ENCODE measurements around the gene FOXE1.

FOXE1 gene

DNA sequence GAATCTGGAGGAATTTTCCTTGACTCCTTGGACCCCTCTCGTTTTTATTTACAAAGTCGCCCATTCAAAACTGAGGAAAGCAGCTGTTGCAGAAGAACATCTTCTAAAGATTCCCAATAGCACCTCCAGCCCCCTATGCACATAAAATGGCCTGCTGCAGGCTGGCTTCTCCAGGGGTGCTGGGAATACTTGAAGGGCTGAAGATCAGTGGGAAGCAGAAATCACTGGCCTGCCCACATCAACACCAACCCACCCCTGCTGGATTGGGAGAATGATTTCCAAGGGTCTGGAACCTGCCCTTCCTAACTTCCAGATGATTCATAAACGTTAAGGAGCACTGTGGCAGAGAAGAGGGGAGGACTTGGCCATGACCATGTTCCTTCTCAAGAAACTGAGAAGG, 3.0 kb upstream of the FOXE1 start:
- DNase-seq (no peak), ATAC-seq (ENCODE audit: insufficient read depth, low read depth) (no peak)
- Histone ChIP-seq H3K9me3 (ENCODE audit: insufficient read depth, low read length, severe bottlenecking) (no peaks in the 10 kb centered on the region), H3K27me3 (ENCODE audit: insufficient read depth, low read length, poor library complexity) (peaks cover 11% of the 10 kb centered on the region), H3K79me2 (ENCODE audit: insufficient read depth, low read length) (no peaks in the 10 kb centered on the region), H2AFZ (ENCODE audit: low read depth, low read length) (no peak overlapping the region), H3K27ac (ENCODE audit: low read length) (no peak overlapping the region), H4K20me1 (ENCODE audit: insufficient read depth, low read length) (no peaks in the 10 kb centered on the region), H3K36me3 (ENCODE audit: insufficient read depth, low read length) (no peaks in the 10 kb centered on the region), H3K4me3 (ENCODE audit: low read depth in 1 of 2, low read length in 2 of 2) (no peak overlapping the region), H3K4me1 (ENCODE audit: insufficient read depth, low read length) (no peaks in the 10 kb centered on the region), H3K9ac (ENCODE audit: low read depth, low read length) (no peak overlapping the region), H3K4me2 (ENCODE audit: insufficient read depth, low read length) (no peak overlapping the region)
- TF ChIP-seq EZH2 (IDR thresholded peaks at IDR 0.05; ENCODE audit: borderline replicate concordance, low read depth, low read length, severe bottlenecking): no peak
- TF ChIP-seq, protein P1, sequence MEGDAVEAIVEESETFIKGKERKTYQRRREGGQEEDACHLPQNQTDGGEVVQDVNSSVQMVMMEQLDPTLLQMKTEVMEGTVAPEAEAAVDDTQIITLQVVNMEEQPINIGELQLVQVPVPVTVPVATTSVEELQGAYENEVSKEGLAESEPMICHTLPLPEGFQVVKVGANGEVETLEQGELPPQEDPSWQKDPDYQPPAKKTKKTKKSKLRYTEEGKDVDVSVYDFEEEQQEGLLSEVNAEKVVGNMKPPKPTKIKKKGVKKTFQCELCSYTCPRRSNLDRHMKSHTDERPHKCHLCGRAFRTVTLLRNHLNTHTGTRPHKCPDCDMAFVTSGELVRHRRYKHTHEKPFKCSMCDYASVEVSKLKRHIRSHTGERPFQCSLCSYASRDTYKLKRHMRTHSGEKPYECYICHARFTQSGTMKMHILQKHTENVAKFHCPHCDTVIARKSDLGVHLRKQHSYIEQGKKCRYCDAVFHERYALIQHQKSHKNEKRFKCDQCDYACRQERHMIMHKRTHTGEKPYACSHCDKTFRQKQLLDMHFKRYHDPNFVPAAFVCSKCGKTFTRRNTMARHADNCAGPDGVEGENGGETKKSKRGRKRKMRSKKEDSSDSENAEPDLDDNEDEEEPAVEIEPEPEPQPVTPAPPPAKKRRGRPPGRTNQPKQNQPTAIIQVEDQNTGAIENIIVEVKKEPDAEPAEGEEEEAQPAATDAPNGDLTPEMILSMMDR (IDR thresholded peaks at IDR 0.05; ENCODE audit: borderline replicate concordance, extremely low read depth, low read length, poor library complexity, severe bottlenecking): no peak

DNA sequence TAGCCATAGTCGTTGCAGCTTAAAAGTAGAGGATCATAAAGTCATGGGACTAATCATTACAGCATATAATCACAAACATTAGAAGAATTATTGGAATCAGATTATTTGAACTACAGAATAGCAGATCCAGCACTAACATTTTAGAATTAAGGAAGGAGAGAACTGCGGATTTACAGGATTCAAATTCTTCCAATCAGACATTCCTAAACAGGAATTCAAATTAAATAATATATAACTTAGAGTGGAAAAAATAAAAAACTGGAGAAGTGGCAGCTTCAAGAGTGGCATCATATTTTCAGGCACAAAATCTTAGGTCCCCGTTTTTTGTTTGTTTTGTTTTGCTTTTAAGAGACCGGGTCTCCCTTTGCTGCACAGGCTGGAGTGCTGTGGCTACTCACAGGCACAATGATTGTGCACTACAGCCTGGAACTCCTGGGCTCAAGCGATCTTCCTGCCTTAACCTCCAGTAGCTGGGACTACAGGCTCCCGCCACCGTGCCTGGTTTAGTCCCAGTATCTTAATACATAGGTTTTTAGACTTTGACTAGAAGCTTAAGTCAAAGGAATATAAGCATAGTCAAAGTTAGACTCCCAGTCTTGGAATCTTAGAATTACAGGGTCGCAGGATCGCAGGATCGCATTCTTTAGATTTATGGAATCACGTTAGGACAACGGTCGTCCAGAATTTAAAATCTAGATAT, 2.1 kb upstream of the FOXE1 start:
- H4K20me1 ChIP-seq (ENCODE audit: insufficient read depth, low read length): no peaks in the 10 kb centered on the region
- H3K36me3 ChIP-seq (ENCODE audit: insufficient read depth, low read length): no peaks in the 10 kb centered on the region
- H2AFZ ChIP-seq (ENCODE audit: low read depth, low read length): no peak overlapping the region
- H3K9me3 ChIP-seq (ENCODE audit: insufficient read depth, low read length, severe bottlenecking): no peaks in the 10 kb centered on the region
- no peaks in the 10 kb centered on the region for H3K79me2 ChIP-seq (ENCODE audit: insufficient read depth, low read length)
- TF ChIP-seq, protein P1 (IDR thresholded peaks at IDR 0.05; ENCODE audit: borderline replicate concordance, extremely low read depth, low read length, poor library complexity, severe bottlenecking): no peak
- no peak for TF ChIP-seq EZH2 (IDR thresholded peaks at IDR 0.05; ENCODE audit: borderline replicate concordance, low read depth, low read length, severe bottlenecking)
- H3K9ac ChIP-seq (ENCODE audit: low read depth, low read length): no peak overlapping the region
- H3K27ac ChIP-seq (ENCODE audit: low read length): no peak overlapping the region
- DNase-seq: no peak
- H3K27me3 ChIP-seq (ENCODE audit: insufficient read depth, low read length, poor library complexity): peaks cover 11% of the 10 kb centered on the region
- ATAC-seq (ENCODE audit: insufficient read depth, low read depth): no peak
- H3K4me3 ChIP-seq (ENCODE audit: low read depth in 1 of 2, low read length in 2 of 2): no peak overlapping the region
- H3K4me2 ChIP-seq (ENCODE audit: insufficient read depth, low read length): no peak overlapping the region
- no peaks in the 10 kb centered on the region for H3K4me1 ChIP-seq (ENCODE audit: insufficient read depth, low read length)

DNA sequence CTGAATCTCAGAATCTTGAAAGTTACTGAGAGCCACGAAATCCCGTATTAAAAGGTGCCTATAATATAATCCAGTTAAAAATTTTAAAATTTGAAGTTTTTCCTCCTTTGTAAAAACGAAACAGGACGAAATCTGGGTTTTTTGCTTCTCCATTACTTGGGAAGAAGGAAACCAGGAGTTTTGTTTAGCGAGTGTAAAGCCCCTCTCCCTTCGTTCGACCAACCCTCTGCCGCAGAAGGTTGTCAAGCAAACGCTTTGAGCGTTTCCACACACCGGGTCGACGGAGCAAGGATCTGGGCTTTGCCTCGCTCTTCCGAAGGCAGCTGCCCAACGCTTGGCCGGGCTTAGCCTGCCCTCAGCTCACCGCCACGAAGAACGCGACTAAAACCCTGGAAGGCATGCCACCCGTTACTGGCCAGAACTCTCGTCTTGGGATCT, 1.6 kb upstream of the FOXE1 start:
- Histone ChIP-seq H3K27me3 (ENCODE audit: insufficient read depth, low read length, poor library complexity) (peaks cover 8% of the 10 kb centered on the region), H4K20me1 (ENCODE audit: insufficient read depth, low read length) (no peaks in the 10 kb centered on the region), H3K4me1 (ENCODE audit: insufficient read depth, low read length) (no peaks in the 10 kb centered on the region), H3K9ac (ENCODE audit: low read depth, low read length) (no peak overlapping the region), H3K4me2 (ENCODE audit: insufficient read depth, low read length) (no peak overlapping the region), H3K36me3 (ENCODE audit: insufficient read depth, low read length) (no peaks in the 10 kb centered on the region), H3K9me3 (ENCODE audit: insufficient read depth, low read length, severe bottlenecking) (no peaks in the 10 kb centered on the region), H3K4me3 (ENCODE audit: low read depth in 1 of 2, low read length in 2 of 2) (no peak overlapping the region), H2AFZ (ENCODE audit: low read depth, low read length) (no peak overlapping the region), H3K27ac (ENCODE audit: low read length) (no peak overlapping the region), H3K79me2 (ENCODE audit: insufficient read depth, low read length) (no peaks in the 10 kb centered on the region)
- TF ChIP-seq EZH2 (IDR thresholded peaks at IDR 0.05; ENCODE audit: borderline replicate concordance, low read depth, low read length, severe bottlenecking): no peak
- TF ChIP-seq, protein P1 (IDR thresholded peaks at IDR 0.05; ENCODE audit: borderline replicate concordance, extremely low read depth, low read length, poor library complexity, severe bottlenecking): no peak
- DNase-seq: no peak
- no peak for ATAC-seq (ENCODE audit: insufficient read depth, low read depth)

Measured in DND-41 (cell line).